Suprapubic skin (tissue), 3 donors: Measurements from ENCODE around the gene ASIC3.

Source experiments
- CTCF ChIP-seq, 2 donors: fragments of 200-600 bp in 1 of 2; fragments of 450-650 bp in 1 of 2; sonication (generic) in 1 of 2; IDR thresholded peaks; one replicate each; pipeline ENCODE4 v1.5.1; 2016 to 2019; ENCODE audit warnings: antibody characterized with exemption in 2 of 2, mild to moderate bottlenecking in 1 of 2, moderate library complexity in 1 of 2
- EP300 ChIP-seq: sonication (generic); formaldehyde crosslinking; IDR thresholded peaks from one replicate; pipeline ENCODE4 v1.6.1; 2017; ENCODE audit warnings: antibody characterized with exemption

DNA sequence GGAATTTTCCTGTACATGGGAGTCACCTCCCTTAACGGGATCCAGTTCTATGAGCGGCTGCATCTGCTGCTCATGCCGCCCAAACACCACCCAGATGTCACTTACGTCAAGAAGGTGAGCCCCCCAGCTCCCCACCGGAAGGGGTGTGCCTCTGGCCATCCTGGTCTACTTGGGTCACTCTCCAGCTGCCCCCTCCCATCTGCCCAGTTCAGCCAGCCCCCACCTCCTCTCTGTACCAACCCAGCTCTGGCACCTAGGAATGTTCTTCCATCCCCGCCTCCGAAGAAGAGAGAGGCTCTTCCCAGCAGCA lies 27.3 kb downstream of the ASIC3 start:
- TF ChIP-seq CTCF (IDR thresholded peaks at IDR 0.05) (no peak), EP300 (no peak)
